NCI-H2081 treated with DMSO at 0.1 percent for 48 hours (cell line): ENCODE measurements around the gene DNAH5.
"Not testable (repeated sequence)": the region's sequence is repeated elsewhere in the genome, so short reads cannot be mapped to it uniquely, and the experiment has no call there.

Experiments used
- DNase-seq: peaks from one replicate; lab custom pipeline; 2025; lab: John Stamatoyannopoulos, UW

DNAH5 gene, protein sequence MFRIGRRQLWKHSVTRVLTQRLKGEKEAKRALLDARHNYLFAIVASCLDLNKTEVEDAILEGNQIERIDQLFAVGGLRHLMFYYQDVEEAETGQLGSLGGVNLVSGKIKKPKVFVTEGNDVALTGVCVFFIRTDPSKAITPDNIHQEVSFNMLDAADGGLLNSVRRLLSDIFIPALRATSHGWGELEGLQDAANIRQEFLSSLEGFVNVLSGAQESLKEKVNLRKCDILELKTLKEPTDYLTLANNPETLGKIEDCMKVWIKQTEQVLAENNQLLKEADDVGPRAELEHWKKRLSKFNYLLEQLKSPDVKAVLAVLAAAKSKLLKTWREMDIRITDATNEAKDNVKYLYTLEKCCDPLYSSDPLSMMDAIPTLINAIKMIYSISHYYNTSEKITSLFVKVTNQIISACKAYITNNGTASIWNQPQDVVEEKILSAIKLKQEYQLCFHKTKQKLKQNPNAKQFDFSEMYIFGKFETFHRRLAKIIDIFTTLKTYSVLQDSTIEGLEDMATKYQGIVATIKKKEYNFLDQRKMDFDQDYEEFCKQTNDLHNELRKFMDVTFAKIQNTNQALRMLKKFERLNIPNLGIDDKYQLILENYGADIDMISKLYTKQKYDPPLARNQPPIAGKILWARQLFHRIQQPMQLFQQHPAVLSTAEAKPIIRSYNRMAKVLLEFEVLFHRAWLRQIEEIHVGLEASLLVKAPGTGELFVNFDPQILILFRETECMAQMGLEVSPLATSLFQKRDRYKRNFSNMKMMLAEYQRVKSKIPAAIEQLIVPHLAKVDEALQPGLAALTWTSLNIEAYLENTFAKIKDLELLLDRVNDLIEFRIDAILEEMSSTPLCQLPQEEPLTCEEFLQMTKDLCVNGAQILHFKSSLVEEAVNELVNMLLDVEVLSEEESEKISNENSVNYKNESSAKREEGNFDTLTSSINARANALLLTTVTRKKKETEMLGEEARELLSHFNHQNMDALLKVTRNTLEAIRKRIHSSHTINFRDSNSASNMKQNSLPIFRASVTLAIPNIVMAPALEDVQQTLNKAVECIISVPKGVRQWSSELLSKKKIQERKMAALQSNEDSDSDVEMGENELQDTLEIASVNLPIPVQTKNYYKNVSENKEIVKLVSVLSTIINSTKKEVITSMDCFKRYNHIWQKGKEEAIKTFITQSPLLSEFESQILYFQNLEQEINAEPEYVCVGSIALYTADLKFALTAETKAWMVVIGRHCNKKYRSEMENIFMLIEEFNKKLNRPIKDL (N-terminal part only)

DNA sequence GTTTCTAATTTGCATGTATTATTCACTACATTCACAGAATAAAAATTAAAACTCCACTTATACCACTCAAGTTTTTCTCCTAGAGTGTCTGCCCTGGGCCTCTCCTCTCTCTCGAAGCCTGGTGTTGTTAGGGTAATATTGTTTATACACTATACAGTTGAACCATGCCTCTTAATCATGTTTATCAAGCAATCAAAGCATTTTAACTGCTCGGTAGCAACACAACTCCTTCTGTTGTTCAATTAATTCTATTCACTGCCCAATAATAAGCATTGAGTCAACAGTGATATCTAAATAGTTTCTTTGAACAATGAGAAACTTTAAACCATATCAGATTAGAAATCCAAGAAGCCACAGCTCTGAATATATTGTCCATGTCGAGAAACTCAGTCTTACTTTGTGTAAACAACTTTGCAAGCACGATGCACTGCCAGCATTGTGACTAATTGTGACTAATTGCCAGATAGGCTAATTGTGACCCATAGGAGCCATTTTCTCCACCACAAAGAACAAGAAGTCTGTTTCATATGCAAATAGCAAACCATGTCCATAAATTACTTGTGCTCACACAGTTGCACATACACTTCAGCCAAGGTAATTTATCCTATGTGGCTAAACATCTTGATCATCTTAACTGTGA is at the start of gene DNAH5:
DNAH5 (minus strand) TSS at position 129 of the 640 bp plus-strand sequence. CDS start 250 bp downstream, outside the sequence.
- no peak for DNase-seq

- DNase-seq = no peak
These were observed 49.4 kb upstream of the DNAH5 start for GRCh38 chr5:13993926-13994325.

DNA sequence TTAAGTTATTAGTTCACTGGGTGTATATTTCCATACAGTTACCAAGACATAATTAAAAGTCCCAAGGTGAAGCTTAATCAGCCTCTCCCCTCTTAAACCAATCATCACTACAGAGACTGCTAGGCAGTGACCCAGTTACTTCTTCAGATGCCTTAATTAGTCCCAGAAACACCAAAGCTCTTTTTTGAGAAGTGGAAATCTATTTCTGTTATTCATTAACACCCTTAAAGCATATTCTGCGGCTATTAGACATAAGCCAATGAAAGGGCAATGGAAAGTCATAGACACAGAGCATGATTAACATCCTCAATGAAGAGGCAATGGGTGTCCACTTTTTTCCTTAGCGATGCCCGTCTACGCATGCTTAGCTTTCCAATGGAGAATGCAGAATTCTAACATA is 48.3 kb upstream of the DNAH5 start:
- no peak for DNase-seq

DNA sequence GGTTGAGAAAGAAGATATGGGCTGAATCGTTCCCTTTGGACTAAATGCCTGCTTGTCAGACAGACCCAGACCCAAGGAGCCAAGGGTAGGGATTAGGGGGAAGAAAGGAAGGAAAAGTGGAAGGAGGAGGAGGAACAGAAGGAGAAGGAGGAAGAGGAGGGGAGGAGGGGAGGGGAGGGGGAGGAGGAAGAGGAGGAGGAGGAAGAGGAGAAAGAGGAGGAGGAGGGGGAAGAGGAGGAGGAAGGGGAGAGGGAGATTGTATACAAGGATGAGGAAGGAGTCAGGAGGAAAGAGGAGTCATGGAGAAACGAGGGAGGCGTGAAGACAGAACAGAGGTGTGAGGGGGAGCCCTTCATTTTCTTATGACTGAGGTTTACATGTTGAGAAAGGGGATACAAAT is 46.9 kb upstream of the DNAH5 start:
- no peak for DNase-seq

GRCh38 chr5:13990896-13991295 is 46.4 kb upstream of the DNAH5 start:
- DNase-seq = no peak

DNA sequence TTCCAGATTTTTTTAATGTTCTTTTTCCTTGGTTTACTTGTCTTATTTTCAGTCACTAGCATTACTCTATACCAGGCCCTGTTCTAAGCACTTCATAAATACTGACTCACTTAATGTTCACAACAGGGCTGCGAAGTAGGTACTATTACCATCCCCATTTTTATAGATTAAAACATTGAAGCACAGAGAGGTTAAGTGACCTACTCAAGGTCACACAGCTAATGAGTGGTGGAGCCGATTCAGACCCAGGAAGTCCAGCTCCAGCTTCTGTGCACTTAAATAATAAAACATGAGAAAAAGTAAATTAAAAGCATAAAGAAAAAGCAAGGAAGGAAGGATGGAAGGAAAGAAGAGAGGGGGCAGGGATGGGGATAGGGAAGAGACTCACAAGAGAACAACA is 45.3 kb upstream of the DNAH5 start:
- no peak for DNase-seq

- DNase-seq = peak; percentile 61
These were observed 43.5 kb upstream of the DNAH5 start for GRCh38 chr5:13987843-13988464.

DNA sequence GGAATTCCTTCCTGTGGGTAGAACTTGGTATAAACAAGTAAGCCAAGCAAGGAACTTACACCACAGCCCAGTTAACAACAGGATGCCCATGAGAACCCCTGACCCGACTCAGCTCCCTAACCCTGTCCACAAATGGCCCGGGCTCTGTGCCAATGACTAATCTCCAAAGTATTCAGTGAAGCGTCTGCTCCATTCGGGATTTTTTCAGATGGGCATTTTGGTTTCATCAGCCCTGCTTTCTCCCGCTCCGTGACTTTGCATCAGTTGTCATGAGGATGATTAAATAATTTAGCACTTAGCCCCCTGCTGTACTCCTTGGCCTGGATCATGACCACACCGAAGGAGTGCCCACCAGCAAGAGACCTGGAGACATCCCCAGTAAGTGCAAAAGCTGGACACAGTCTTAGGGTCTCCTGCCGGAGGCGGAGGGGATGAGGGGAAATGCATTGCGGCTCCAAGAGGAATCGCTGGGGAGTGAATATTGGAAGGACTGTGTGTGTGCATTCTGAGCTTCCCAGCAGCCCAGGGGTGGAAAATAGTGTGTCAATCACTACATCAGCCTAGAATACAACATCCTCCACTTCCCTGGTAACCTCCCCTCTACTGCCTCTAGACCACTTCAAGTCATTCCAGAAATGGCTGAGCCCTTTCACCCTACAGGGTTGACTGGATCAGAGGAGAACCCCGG is 41.4 kb upstream of the DNAH5 start:
- no peak for DNase-seq

DNA sequence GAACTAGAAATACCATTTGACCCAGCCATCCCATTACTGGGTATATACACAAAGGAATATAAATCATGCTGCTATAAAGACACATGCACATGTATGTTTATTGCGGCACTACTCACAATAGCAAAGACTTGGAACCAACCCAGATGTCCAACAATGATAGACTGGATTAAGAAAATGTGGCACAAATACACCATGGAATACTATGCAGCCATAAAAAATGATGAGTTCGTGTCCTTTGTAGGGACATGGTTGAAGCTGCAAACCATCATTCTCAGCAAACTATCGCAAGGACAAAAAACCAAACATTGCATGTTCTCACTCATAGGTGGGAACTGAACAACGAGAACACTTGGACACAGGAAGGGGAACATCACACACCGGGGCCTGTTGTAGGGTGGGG is 40.4 kb upstream of the DNAH5 start:
- not testable (repeated sequence) for DNase-seq

DNA sequence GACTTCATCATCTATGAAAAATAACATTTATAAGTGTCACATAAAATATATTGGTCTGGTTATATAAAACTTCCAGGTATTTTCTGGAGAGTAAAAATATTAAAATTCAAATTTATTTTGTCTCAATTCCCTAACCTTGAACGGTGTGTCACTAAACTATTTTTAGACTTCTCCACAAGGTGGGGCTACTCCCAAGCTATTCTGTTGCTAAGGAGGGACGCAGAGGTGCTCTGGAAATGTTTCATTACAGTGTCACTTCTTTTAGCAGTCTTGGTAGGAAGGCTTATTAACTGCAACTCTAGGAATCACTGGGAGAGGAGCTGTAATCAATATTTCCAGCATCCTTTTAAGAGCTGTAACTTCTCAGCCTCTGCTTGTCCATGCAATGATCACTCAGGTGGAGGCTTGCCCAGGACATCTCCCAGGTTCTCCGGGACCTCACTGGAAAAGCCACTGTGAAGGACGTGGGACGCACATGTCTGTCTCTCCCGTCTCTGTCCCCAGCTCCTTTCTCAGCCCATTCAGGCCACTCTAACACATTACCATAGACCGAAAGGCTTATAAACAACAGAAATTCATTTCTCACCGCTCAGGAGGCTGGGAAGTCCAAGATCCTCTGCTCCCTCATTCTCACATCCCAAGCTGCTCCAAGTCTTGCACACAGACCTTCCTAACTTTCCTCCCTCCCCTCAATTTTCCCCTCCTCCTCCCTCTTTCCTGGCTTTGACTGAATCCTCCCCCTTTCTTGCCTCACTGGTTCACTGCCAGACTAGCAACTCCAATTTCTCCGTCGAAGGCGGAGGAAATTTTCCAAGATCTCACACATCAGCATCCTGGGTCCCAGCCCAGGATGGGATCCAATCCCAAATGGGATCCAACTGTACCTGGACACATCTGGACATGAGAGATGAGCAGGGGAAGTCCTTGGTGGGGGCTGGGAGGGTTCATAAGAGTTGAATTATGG is 32.7 kb upstream of the DNAH5 start:
- DNase-seq = peak; percentile 39

- DNase-seq = no peak
These were observed 31.7 kb upstream of the DNAH5 start for GRCh38 chr5:13976223-13976622.

DNA sequence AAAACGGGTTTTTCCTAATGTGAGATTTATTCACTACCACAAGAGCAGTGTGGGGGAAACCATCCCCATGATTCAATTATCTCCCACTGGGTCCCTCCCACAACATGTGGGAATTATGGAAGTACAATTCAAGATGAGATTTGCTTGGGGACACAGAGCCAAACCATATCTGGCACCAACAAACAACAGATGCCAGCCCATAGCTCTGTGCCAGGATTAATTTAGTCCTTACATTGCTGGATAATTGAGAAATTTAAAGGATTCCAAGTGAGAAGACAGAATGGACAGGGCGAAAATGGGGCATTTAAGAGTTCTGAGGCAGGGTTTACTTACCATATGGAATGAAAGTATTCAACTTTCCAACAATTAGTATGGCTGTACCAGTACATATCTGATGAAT is 30.8 kb upstream of the DNAH5 start:
- DNase-seq = no peak

GRCh38 chr5:13973724-13974123 is 29.2 kb upstream of the DNAH5 start:
- DNase-seq = no peak

GRCh38 chr5:13972029-13972428 is 27.5 kb upstream of the DNAH5 start:
- no peak for DNase-seq

DNA sequence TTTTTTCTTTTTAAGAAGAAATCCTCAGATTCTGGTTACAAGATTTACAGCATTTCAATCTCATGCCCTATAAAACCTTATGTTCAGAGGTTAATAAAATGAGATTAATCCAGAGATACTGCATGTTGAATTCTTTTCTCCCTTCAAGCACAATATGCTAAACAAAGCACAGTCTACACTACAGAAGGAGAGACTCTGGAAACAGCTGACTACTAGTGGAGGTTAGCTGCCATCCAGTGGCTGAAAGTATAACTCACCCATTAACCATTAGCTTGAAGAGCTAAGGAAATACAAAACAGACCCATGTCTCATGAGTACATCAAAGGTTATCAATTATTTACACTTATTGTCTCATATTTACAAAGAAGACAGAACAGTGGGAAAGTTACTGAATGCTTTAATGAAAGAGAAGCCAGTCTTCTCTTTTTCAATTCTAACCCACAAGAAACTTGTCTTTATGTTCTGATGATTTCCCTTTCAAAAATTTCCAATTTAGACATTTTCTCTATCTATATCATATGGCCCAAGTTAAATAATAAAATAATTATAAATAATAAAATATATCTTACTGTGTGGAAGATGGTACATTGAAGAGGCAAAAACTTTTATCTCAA is 12.7 kb upstream of the DNAH5 start:
- DNase-seq = peak; percentile 85

- no peak for DNase-seq
These were observed 12.0 kb upstream of the DNAH5 start for GRCh38 chr5:13956471-13956870.

DNA sequence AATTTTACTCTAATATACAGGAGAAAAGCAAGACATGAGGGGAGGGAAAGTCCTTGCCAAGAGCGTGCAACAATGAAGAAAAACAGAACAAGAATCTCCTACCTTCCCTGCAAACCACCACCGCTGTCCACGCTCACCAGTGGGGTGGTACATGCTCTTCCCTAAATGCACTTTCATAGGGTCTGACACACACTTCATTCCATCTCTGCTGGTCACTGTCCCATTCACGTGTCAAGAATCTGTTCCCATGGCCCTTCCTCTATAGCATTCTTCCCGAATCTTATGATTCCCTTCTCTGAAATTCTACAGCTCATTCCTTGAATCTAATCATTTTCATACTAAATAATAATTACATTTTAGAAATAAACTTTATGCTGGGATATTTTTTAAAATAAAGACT is 11.4 kb upstream of the DNAH5 start:
- no peak for DNase-seq

DNA sequence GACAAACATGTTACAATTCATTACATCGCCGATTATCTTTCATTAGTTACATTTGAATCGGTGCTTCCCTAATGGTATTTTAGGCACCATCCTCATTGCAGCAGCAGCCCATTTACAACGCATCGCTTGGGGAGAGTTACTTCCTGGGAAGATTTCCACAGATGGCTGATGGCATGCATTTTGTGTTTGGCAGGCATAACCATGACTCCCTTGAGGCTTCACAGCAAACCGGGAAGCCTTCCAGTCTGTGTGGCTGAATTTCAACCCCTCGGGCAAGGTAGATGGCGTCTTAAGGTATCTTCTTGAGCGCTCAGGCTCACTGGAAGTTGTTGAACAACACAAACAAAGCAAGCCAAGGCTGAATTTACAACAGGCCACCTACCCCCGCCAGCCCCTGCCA is 1.6 kb upstream of the DNAH5 start:
- no peak for DNase-seq

DNA sequence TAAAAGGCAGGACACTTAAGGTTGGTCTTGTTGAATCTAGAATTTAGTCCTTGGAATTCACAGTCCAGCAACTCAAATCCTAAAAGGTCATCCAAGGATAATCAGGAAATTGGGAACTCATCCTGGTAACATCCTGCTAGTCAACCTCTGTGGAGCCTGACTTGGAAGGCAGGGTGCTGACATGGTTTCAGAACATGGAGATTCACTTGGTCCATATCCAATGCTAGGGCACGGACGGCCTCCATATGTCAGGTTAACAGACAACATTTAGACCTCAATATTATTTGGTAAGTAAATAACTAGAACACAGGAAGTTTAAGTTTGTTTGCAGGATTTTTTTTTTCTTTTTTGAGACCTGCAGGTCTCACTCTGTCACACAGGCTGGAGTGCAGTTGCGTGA is 783 bp upstream of the DNAH5 start:
- no peak for DNase-seq
